K562 (cell line): ENCODE results near the gene TNFRSF18. TPM values are rescaled to one million over a fixed set of nuclear protein-coding genes. Genes with fewer than 3 reads are reported as not detected.

Experiments
- BACH1 ChIP-seq: fragments of 200-800 bp; sonication (Bioruptor generic); IDR thresholded peaks from 2 replicates; pipeline ENCODE4 v1.6.1; 2016; ENCODE audit warnings: missing genetic modification characterization, missing compliant biosample characterization
- HMGN3 ChIP-seq: IDR thresholded peaks from 2 replicates; pipeline ENCODE4 v1.6.1; 2011; ENCODE audit warnings: borderline replicate concordance, low read depth, mild to moderate bottlenecking, mixed read lengths, low read length; ENCODE audit not compliant: insufficient read length; ENCODE audit errors: extremely low read depth
- KLF6 ChIP-seq: fragments of 250-450 bp; sonication (Bioruptor Pico); IDR thresholded peaks from 2 replicates; pipeline ENCODE4 v1.4.0; 2020; ENCODE audit warnings: mild to moderate bottlenecking, moderate library complexity, borderline replicate concordance
- NFYB ChIP-seq: IDR thresholded peaks from 2 replicates; pipeline ENCODE4 v1.6.1; 2011; ENCODE audit warnings: mild to moderate bottlenecking, moderate library complexity; ENCODE audit not compliant: insufficient read length; ENCODE audit errors: extremely low read depth
- ZBTB26 ChIP-seq: fragments of 450-650 bp; formaldehyde crosslinking; IDR thresholded peaks from 2 replicates; pipeline ENCODE4 v1.4.0; 2022; ENCODE audit warnings: missing genetic modification characterization
- ZBTB33 ChIP-seq: sonication (generic); formaldehyde crosslinking; IDR thresholded peaks from 2 replicates; pipeline ENCODE4 v1.8.1; 2023; ENCODE audit warnings: mild to moderate bottlenecking, missing genetic modification reagents
- ZNF121 ChIP-seq: sonication (generic); formaldehyde crosslinking; conservative IDR thresholded peaks from 2 replicates; pipeline ENCODE4 v1.8.0; 2022; ENCODE audit warnings: missing genetic modification reagents
- ZNF212 ChIP-seq: fragments of 450-650 bp; formaldehyde crosslinking; IDR thresholded peaks from 2 replicates; pipeline ENCODE4 v1.4.0; 2020; ENCODE audit warnings: mild to moderate bottlenecking
- ZNF586 ChIP-seq: fragments of 450-650 bp; formaldehyde crosslinking; conservative IDR thresholded peaks from 2 replicates; pipeline ENCODE4 v1.4.0; 2020; ENCODE audit warnings: mild to moderate bottlenecking, moderate library complexity
- polyA plus RNA-seq, 8 experiments: library from polyadenylated mRNA; depleted of rRNA in 4 of 8; stranded (reverse) in 5 of 8; unstranded in 3 of 8; fragments of >200 nt; fragmentation: Nextera tagmentation in 2 of 8; fragmentation: Illumina TruSeq in 1 of 8; extraction: Ambion mirVana in 2 of 8; extraction: Trizol in 1 of 8; gene quantifications; 2 replicates each; pipeline versions ENCODE4 v1.2.1 to v1.2.3, GENCODE V29; 2011 to 2014; ENCODE audit warnings: inconsistent platforms in 1 of 8, missing spikeins in 1 of 8
- total RNA-seq, 7 experiments: library from RNA; depleted of rRNA in 6 of 7; stranded (reverse); fragments of >200 nt in 6 of 7; fragmentation: Illumina TruSeq in 2 of 7; extraction: Trizol in 2 of 7; gene quantifications; 2 replicates each; pipeline versions ENCODE4 v1.2.1 to v1.2.3, GENCODE V29; 2011 to 2021; ENCODE audit warnings: low replicate concordance in 1 of 7
- TF ChIP-seq, protein P1 (sequence below): fragments of 450-650 bp; IDR thresholded peaks from 2 replicates; pipeline ENCODE4 v1.6.1; 2018; ENCODE audit not compliant: partially characterized antibody
- TF ChIP-seq, protein P2 (sequence below), 3 experiments: IDR thresholded peaks in 2 of 3; conservative IDR thresholded peaks in 1 of 3; 2 replicates each; pipeline ENCODE4 v1.5.1; 2011 to 2012; ENCODE audit warnings: low read length in 3 of 3, mild to moderate bottlenecking in 3 of 3, control low read depth in 2 of 3, improper control_type of control experiment in 1 of 3, inconsistent platforms in 1 of 3, low read depth in 1 of 3, mixed read lengths in 1 of 3, moderate library complexity in 1 of 3; ENCODE audit not compliant: insufficient read depth in 2 of 3

TNFRSF18 gene
- total and polyA plus RNA-seq, 9 of the 15 experiments (the other 6 are each of a cell fraction or from before 2014, with no cell fraction given) = 0.24 to 0.27 TPM; not detected in 7

GRCh38 chr1:1244192-1244811 lies 37.9 kb upstream of the TNFRSF18 start (continued):
- peak; percentile 97 for TF ChIP-seq ZBTB33
- TF ChIP-seq ZNF212 (CRISPR knock-in tag) = no peak
- TF ChIP-seq ZNF121 (CRISPR knock-in tag) = no peak
- TF ChIP-seq, protein P1, sequence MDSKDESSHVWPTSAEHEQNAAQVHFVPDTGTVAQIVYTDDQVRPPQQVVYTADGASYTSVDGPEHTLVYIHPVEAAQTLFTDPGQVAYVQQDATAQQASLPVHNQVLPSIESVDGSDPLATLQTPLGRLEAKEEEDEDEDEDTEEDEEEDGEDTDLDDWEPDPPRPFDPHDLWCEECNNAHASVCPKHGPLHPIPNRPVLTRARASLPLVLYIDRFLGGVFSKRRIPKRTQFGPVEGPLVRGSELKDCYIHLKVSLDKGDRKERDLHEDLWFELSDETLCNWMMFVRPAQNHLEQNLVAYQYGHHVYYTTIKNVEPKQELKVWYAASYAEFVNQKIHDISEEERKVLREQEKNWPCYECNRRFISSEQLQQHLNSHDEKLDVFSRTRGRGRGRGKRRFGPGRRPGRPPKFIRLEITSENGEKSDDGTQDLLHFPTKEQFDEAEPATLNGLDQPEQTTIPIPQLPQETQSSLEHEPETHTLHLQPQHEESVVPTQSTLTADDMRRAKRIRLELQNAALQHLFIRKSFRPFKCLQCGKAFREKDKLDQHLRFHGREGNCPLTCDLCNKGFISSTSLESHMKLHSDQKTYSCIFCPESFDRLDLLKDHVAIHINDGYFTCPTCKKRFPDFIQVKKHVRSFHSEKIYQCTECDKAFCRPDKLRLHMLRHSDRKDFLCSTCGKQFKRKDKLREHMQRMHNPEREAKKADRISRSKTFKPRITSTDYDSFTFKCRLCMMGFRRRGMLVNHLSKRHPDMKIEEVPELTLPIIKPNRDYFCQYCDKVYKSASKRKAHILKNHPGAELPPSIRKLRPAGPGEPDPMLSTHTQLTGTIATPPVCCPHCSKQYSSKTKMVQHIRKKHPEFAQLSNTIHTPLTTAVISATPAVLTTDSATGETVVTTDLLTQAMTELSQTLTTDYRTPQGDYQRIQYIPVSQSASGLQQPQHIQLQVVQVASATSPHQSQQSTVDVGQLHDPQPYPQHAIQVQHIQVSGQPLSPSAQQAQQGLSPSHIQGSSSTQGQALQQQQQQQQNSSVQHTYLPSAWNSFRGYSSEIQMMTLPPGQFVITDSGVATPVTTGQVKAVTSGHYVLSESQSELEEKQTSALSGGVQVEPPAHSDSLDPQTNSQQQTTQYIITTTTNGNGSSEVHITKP = no peak
- TF ChIP-seq BACH1 = no peak
- TF ChIP-seq ZNF586 (CRISPR knock-in tag) = no peak
- TF ChIP-seq, protein P2, sequence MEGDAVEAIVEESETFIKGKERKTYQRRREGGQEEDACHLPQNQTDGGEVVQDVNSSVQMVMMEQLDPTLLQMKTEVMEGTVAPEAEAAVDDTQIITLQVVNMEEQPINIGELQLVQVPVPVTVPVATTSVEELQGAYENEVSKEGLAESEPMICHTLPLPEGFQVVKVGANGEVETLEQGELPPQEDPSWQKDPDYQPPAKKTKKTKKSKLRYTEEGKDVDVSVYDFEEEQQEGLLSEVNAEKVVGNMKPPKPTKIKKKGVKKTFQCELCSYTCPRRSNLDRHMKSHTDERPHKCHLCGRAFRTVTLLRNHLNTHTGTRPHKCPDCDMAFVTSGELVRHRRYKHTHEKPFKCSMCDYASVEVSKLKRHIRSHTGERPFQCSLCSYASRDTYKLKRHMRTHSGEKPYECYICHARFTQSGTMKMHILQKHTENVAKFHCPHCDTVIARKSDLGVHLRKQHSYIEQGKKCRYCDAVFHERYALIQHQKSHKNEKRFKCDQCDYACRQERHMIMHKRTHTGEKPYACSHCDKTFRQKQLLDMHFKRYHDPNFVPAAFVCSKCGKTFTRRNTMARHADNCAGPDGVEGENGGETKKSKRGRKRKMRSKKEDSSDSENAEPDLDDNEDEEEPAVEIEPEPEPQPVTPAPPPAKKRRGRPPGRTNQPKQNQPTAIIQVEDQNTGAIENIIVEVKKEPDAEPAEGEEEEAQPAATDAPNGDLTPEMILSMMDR (IDR thresholded peaks at IDR 0.05 in 2 of 3, conservative IDR thresholded peaks at IDR 0.05 in 1 of 3; ENCODE audit: insufficient read depth in 2 of 3, low read depth in 1 of 3, low read length in 3 of 3) = 0 out of 6 replicates have a peak, but pooled peaks of 2 of the 3 experiments have one; percentile 11 to 18
- TF ChIP-seq NFYB = no peak
- TF ChIP-seq ZBTB26 (CRISPR knock-in tag) = no peak
- TF ChIP-seq KLF6 (CRISPR knock-in tag) = no peak
- no peak for TF ChIP-seq HMGN3
- TF ChIP-seq, all 486 proteins: peak for 8
